ENCODE data around the gene SEMA3E. TPM values are rescaled to one million over a fixed set of nuclear protein-coding genes. Genes with fewer than 3 reads are reported as not detected.

Gene SEMA3E
- total RNA-seq, 2 donors from 2014 or later = 339 to 438 TPM

- Histone ChIP-seq H3K27ac (ENCODE audit: low read depth, low read length) (no peak overlapping the region), H3K36me3 (ENCODE audit: control insufficient read depth, insufficient read depth, low read length) (no peaks in the 10 kb centered on the region), H3K9me3 (ENCODE audit: control insufficient read depth, low read length) (no peaks in the 10 kb centered on the region), H3K4me3 (ENCODE audit: low read length) (no peak overlapping the region), H3K9ac (ENCODE audit: extremely low read depth, low read length, poor library complexity, severe bottlenecking) (no peak overlapping the region), H3K27me3 (ENCODE audit: control insufficient read depth, insufficient read depth, low read length, poor library complexity, severe bottlenecking) (no peaks in the 10 kb centered on the region), H3K4me1 (ENCODE audit: control insufficient read depth, insufficient read depth, low read length) (no peaks in the 10 kb centered on the region)
- no peak for TF ChIP-seq CTCF (conservative IDR thresholded peaks at IDR 0.05)
- Mint-ChIP-seq H3K9me3 (no peaks in the 10 kb centered on the region), H3K27me3 (ENCODE audit: insufficient read depth) (no peaks in the 10 kb centered on the region), H3K36me3 (ENCODE audit: low read depth) (no peaks in the 10 kb centered on the region), H3K4me1 (no peaks in the 10 kb centered on the region), H3K4me3 (no peak overlapping the region), H3K27ac (no peak overlapping the region)
- DNase-seq = no peak
- 89 to 94% methylated on average over 3 to 4 of the region's 4 CpGs for WGBS, 2 experiments (ENCODE audit: insufficient coverage in 1 of 2, insufficient read length in 1 of 2)
Observed at GRCh38 chr7:83593921-83594475, 54.9 kb downstream of the SEMA3E start.

- H3K9me3 ChIP-seq (ENCODE audit: control insufficient read depth, low read length) = no peaks in the 10 kb centered on the region
- Mint-ChIP-seq H3K27me3 (ENCODE audit: insufficient read depth) (no peaks in the 10 kb centered on the region), H3K4me3 (no peak overlapping the region), H3K4me1 (peaks cover 11% of the 10 kb centered on the region), H3K27ac (no peak overlapping the region), H3K9me3 (no peaks in the 10 kb centered on the region), H3K36me3 (ENCODE audit: low read depth) (no peaks in the 10 kb centered on the region)
- no peak for DNase-seq
- H3K4me3 ChIP-seq (ENCODE audit: low read length) = no peak overlapping the region
- whole genome bisulfite sequencing, 2 experiments (ENCODE audit: insufficient coverage in 1 of 2, insufficient read length in 1 of 2) = 95 to 96% methylated on average over 4 of the region's 4 CpGs
- H3K27ac ChIP-seq (ENCODE audit: low read depth, low read length) = no peak overlapping the region
- no peaks in the 10 kb centered on the region for H3K27me3 ChIP-seq (ENCODE audit: control insufficient read depth, insufficient read depth, low read length, poor library complexity, severe bottlenecking)
- H3K36me3 ChIP-seq (ENCODE audit: control insufficient read depth, insufficient read depth, low read length) = peaks cover 5% of the 10 kb centered on the region
- H3K9ac ChIP-seq (ENCODE audit: extremely low read depth, low read length, poor library complexity, severe bottlenecking) = no peak overlapping the region
- no peak for TF ChIP-seq CTCF (conservative IDR thresholded peaks at IDR 0.05)
- H3K4me1 ChIP-seq (ENCODE audit: control insufficient read depth, insufficient read depth, low read length) = no peaks in the 10 kb centered on the region
Observed at GRCh38 chr7:83588602-83589240, 60.2 kb downstream of the SEMA3E start.

GRCh38 chr7:83586281-83586680 is 62.7 kb downstream of the SEMA3E start:
- no peaks in the 10 kb centered on the region for H3K36me3 Mint-ChIP-seq (ENCODE audit: low read depth)
- TF ChIP-seq CTCF (conservative IDR thresholded peaks at IDR 0.05) = no peak
- peaks cover 11% of the 10 kb centered on the region for H3K4me1 Mint-ChIP-seq
- 90% methylated on average over 1 of the region's 1 CpG; no CpG with 5 or more reads in 1 of the 2 experiments for WGBS, 2 experiments (ENCODE audit: insufficient coverage in 1 of 2, insufficient read length in 1 of 2)
- no peaks in the 10 kb centered on the region for H3K27me3 Mint-ChIP-seq (ENCODE audit: insufficient read depth)
- Histone ChIP-seq H3K9ac (ENCODE audit: extremely low read depth, low read length, poor library complexity, severe bottlenecking) (no peak overlapping the region), H3K27me3 (ENCODE audit: control insufficient read depth, insufficient read depth, low read length, poor library complexity, severe bottlenecking) (no peaks in the 10 kb centered on the region), H3K36me3 (ENCODE audit: control insufficient read depth, insufficient read depth, low read length) (peaks cover 5% of the 10 kb centered on the region), H3K4me3 (ENCODE audit: low read length) (no peak overlapping the region), H3K4me1 (ENCODE audit: control insufficient read depth, insufficient read depth, low read length) (no peaks in the 10 kb centered on the region), H3K27ac (ENCODE audit: low read depth, low read length) (no peak overlapping the region), H3K9me3 (ENCODE audit: control insufficient read depth, low read length) (no peaks in the 10 kb centered on the region)
- no peak overlapping the region for H3K27ac Mint-ChIP-seq
- no peak for DNase-seq
- no peak overlapping the region for H3K4me3 Mint-ChIP-seq
- no peaks in the 10 kb centered on the region for H3K9me3 Mint-ChIP-seq
